GM12872 (cell line): Measurements from ENCODE around the gene CACNB2.

ENCODE experiments used
- TF ChIP-seq, protein P1 (sequence below): IDR thresholded peaks from 3 replicates; pipeline ENCODE4 v1.5.1; 2011; ENCODE audit warnings: low read depth, mild to moderate bottlenecking, low read length, moderate library complexity; ENCODE audit not compliant: insufficient read depth

Gene CACNB2

DNA sequence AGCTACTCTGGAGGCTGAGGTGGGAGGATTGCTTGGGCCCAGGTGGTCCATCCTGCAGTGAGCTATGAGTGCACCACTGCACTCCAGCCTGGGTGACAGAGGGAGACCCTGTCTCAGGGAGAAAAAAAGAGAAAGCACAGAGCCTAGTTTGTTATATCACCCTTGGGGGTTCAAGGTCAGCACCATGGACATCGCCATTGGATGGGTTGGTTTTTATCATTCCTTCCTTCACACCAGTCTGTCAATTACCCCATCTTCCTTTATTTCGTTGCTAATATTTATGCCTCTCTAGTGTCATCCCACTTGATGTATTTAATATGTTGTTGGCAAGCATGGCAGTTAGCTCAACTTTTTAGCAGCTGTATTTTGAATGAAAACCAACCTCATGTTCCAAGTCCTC, 328.9 kb downstream of the CACNB2 start:
- TF ChIP-seq, protein P1, sequence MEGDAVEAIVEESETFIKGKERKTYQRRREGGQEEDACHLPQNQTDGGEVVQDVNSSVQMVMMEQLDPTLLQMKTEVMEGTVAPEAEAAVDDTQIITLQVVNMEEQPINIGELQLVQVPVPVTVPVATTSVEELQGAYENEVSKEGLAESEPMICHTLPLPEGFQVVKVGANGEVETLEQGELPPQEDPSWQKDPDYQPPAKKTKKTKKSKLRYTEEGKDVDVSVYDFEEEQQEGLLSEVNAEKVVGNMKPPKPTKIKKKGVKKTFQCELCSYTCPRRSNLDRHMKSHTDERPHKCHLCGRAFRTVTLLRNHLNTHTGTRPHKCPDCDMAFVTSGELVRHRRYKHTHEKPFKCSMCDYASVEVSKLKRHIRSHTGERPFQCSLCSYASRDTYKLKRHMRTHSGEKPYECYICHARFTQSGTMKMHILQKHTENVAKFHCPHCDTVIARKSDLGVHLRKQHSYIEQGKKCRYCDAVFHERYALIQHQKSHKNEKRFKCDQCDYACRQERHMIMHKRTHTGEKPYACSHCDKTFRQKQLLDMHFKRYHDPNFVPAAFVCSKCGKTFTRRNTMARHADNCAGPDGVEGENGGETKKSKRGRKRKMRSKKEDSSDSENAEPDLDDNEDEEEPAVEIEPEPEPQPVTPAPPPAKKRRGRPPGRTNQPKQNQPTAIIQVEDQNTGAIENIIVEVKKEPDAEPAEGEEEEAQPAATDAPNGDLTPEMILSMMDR: no peak

DNA sequence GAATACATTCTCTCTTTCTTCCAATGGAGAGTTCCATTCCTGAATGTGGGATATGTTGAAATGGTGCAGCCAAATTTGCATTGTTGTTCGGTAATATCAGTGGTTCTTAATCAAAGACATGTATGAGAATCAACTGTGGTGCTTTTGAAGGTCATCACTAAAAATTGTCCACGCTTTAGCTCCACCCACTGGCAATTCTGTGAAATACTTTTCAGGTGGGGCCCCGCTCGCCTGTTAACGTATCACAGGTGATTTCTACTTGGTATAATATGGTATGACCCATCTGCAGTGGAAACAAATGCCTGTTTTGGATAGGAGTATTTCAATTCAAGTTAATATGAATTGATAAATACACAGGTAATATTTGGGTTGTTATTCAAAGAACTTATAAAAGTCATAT, 332.8 kb downstream of the CACNB2 start:
- TF ChIP-seq, protein P1: peak; percentile 29; the same call in 2 of the 3 replicates

DNA sequence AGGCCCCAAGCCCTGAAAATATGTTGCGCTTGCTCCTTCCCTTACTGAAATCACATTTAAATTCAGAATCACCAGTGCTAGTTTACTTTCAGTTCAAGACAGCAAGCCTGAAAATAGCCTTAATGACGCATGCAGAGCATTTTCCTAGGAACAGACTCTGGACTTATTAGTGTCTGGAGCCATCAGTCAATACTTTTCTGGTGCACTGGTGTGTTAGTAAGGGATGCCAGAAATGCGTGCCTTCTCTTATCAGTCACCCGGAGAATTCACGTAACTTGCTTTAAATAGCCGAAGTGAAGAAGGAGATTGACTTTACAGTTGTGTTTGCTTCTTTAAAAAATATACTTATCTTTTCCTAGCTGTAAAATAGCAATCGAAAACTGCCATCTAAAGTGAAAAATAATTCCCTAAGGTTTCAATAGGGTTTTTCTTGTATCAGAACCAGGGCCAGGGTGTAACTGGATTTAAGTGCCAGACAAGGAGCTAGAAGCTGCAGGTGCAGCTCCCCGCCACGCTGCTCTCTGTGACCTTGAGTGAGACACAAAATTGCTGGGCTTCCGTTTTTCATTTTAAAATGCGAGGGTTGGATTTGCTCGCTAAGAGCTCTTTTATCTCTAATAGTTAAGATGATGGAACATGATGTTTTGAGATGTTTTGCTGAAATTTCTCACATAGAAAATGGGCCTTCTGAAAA, 333.3 kb downstream of the CACNB2 start:
- TF ChIP-seq, protein P1: no peak

DNA sequence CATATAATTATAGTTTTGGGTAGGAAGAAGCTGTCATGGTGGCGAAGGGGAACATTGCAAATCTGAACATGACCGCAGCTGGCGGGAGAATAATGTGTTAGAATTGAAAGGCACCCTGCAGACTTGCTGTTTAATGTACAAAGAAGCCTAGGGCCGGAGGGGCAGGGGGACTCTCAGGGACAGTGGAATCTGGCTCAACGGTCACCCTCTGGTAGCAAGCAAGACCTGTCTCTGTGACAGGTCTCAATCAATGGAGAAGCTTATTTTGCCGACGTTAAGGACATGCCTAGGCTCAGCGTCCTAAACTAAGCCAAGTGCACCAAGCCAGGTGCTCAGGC, 333.9 kb downstream of the CACNB2 start:
- TF ChIP-seq, protein P1: no peak

DNA sequence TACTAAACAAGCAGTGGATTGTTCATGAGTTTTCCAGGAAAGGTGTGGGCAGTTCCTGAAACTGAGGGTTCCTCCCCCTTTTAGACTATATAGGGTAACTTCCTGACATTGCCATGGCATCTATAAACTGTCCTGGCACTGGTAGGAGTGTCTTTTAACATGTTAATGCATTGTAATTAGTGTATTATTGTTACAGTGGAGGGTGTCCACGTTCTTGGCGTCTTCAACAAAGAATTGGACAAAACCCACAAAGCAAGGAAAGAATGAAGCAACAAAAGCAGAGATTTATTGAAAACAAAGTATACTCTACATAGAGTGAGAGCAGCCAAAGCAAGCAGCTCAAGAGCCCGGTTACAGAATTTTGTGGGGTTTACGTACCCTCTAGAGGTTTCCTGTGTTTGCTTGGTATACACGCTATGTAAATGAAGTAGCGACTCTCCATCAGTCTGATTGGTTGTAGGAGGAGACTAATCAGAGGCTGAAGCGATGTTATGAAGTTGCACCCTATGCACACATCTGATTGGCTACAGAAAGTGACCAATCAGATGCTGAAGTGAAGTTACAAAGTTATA, 335.9 kb downstream of the CACNB2 start:
- TF ChIP-seq, protein P1: no peak

DNA sequence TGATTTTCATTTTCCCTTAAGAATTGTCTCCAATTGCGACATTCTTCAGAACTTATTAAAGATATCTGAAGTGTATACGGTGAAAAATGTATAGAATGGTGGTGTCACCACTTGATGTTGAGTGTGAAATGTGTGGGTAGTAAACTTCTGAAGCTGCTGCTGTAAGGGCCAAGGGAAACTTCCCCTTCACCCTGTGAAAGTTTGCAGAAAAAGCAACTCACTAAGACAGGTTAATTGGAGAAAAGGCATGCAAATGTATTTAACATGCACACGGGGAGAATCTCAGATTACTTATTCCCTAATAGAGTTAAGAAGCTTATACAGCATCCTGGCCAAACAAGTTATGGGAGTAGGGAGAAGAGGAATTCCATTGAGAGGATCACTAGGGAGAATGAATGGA, 338.1 kb downstream of the CACNB2 start:
- TF ChIP-seq, protein P1: no peak

DNA sequence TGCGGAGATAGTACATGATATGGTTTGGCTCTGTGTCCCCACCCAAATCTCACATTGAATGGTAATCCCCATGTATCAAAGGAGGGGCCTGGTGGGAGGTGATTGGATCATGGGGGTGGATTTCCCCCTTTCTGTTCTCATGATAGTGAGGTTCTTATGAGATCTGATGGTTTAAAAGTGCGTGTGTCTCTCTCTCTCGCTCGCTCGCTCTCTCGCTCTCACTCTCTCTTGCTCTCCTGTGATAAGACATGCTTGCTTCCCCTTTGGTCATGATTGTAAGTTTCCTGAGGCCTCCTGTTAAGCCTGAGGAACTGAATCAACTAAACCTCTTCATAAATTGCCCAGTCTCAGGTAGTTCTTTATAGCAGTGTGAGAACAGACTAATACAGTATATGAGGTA, 339.3 kb downstream of the CACNB2 start:
- TF ChIP-seq, protein P1: no peak
